Stimulated activated CD8-positive, alpha-beta memory T cell treated with anti-CD3 and anti-CD28 coated beads, Interleukin-7, amount 100 ng/mL, for 4 hours (primary cell): ENCODE results near the gene PCBP3.

Experiments
- DNase-seq, 2 donors: peaks; one replicate each; pipeline ENCODE4 v3.0.0-alpha.2; 2020; ENCODE audit warnings: low read depth in 2 of 2

The PCBP3 gene

GRCh38 chr21:45909238-45909988, 265.9 kb downstream of the PCBP3 start:
- DNase-seq: no peak

- DNase-seq: no peak
Measured at GRCh38 chr21:45910155-45910547, 266.6 kb downstream of the PCBP3 start.

GRCh38 chr21:45910548-45911221, 267.2 kb downstream of the PCBP3 start:
- DNase-seq: no peak

DNA sequence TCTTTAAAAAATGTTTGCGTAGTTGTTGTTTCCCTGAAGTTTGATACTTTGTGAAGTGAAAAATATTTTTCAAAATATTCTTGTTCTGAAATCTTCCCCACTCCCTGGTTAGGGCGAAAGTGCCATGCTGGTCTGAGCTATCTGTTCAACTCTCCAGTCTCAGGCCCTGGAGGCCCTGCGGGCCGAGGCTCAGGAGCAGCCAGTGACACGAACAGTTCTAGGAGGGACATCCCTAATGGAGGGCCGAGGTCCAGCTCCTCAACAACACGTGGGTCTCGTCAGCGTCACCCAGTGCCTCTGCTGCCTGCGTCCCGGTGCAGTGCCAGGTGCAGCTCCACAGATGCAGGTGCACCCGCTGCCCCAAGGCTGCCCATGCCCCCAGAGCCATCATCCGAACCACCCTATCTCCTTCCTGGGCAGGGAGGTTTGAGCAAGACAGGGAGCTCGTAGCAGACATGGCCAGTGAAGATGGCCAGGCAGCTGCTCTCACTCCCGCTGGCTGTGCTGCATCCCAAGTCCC, 268.3 kb downstream of the PCBP3 start:
- no peak for DNase-seq

- DNase-seq: no peak
Measured at GRCh38 chr21:45912611-45913417, 269.3 kb downstream of the PCBP3 start.

DNA sequence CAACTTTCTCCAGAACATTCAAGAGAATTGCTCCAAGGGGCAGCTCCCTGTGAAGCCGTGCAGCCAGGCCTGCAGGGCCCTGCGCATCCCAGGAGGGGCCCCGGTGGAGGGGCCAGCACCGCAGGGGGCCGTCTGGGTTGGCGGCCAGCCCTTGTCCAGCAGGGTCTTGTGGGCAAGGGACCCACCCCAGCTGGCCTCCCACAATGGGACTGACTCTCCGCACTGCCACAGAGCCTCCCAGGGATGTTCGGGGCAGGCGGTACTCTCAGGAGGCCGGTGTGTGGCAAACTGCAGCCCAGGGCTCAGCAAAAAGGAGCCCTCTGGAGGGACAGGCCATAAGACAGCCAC, 269.9 kb downstream of the PCBP3 start:
- no peak for DNase-seq

DNA sequence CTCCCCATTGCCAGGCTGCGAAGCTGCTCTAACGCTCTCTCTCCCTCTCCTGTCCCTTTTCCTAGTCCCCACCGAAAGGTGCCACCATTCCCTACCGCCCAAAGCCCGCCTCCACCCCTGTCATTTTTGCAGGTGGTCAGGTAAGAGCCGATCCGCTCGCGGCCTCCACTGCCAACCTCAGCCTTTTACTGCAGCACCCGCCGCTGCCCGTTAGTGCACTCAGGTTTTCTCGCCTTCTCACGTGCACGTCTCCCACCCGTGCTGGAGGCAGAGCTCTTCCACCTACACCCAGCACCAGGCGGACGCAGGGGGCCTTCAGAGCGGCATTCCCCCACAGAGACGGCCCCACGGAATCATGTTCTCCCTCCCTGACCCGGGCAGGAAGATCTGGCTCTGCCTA, 270.4 kb downstream of the PCBP3 start:
- DNase-seq: no peak

- no peak for DNase-seq
Measured at GRCh38 chr21:45914321-45914845, 270.9 kb downstream of the PCBP3 start.

DNA sequence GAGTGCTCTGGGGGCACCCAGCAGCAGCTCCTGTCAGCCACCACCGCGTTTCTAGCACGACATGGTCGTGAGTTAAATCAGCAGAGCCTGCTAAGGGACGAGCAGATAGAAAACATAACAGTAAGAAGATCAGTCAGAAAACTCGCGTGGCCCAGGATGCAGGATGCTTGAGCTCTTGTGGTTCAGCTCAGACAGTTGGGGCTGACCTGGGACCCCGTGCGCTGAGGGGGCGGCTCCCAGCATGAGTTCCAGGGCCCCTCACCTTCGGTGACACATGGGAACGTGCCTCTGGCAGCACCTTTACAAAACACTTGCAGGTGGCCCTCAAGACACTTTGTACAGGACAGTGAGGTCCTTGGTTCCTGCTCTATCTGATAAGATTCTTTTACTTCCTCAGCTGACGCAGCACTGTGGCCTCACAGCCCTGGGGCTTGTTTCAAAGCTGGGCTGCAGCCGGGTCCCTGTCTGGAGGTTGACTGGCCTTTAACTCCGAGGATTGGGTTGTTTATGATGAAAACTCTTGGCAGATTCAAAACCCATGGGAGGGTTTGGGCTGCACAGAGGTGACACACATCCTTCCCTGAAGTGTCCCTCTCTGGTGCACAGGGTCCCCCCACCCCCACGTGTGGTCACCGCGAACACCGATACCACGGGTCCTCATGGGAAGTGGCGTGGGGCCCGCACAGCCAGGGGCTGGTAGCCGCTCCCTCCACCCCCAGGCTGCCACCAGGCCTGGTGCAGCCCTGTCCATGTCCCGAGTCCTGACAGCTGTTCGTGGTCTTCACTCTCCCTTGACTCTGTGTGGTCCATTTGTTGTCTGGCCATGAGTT, 272.7 kb downstream of the PCBP3 start:
- no peak for DNase-seq

DNA sequence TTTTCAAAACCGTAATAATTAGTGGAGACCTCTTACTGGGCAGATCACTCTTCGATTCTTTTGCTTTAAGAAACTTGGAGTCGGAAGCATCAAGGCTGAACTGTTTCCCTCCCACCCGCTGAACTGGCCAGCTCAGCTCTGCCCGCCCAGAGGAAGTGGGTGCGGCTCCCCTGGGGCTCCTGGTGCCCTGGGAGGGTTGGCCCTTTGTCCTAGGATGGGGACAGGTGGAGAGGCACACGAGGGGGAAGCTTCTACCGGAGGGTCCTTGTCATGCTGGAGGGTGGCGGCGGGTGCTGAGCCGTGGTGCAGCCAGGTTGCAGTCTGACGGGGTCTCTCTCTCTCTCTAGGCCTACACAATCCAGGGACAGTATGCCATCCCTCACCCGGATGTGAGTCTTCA, 273.7 kb downstream of the PCBP3 start:
- DNase-seq: no peak

DNA sequence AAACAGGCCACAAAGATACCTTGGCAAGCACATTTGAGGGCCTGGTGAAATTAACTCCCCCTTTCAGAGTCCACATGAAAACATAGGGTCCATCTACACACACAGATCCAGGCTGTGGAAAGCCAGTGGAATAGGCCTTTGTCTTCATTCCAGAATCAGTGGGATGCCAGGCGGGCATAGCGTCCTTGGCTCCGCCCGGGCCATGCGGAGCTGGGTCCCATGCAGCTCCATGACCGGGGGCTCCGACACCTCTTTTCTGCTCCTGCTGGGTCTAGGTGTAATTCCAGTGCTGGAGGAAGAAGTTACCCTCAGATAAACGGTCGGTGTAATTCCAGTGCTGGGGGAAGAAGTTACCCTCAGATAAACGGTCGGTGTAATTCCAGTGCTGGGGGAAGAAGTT, 274.5 kb downstream of the PCBP3 start:
- no peak for DNase-seq

- no peak for DNase-seq
Measured at GRCh38 chr21:45918835-45919447, 275.4 kb downstream of the PCBP3 start.

DNA sequence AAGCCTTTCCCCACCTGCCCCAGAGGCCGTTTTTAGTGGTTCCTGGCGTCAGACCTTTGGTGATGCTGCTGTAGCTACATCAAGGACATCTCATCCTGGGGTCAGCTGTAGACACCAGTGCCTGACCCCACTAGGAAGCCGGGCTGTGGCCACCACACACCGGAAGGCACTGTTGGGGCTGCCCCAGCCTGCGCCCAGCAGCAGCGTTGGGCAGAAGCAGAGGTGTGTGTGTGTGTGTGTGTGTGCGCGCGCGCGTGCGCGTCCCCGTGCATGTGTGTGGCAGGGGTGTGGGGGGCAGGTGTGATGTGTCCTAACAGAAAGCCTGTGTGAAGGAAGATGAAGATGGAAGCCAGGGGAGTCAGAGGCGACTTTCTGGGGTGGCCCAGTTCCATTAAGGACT, 276.1 kb downstream of the PCBP3 start:
- no peak for DNase-seq

- no peak for DNase-seq
Measured at GRCh38 chr21:45920824-45921600, 277.5 kb downstream of the PCBP3 start.

- DNase-seq: no peak
Measured at GRCh38 chr21:45921917-45922316, 278.4 kb downstream of the PCBP3 start.

DNA sequence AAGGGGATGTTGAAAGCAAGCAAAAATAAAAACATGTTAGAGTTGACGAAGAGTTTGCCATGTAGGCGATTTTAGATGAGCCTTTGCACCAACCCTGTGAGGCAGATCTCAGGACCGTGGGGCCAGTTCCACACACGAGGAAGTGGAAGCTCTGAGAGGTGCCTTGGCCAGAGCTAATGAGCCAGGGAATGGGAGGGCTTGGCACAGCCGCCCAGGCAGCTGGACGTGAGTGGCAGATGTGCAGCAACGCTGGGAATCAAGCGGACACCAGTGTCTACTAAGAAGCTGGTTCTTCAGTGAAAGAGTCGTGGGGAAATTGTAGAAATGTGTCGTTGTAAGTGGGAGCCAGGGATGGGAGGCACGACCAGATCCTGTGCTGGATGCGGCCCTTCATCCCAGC, 279.1 kb downstream of the PCBP3 start:
- no peak for DNase-seq

DNA sequence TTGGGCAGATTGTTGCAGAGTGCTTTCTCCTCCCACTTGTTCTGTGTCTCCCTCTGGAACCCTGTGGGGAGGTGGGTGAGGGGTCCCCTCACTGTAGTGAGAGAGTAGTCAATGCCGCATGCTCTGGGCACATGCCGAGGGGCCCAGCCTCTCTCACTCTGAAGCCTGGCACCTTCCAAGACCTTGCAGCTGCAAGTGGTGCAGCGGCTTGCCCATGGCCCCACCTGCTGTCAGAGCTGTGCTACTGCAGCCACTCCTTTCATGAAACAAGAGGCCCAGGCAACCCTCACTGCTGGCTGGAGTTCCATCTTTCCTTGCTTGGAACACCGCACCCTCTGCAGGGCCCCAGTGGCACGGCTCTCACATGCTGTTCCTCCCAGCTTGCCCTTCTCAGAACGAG, 279.6 kb downstream of the PCBP3 start:
- peak; percentile 26 to 30 for DNase-seq

GRCh38 chr21:45926281-45926680, 282.8 kb downstream of the PCBP3 start:
- no peak for DNase-seq

DNA sequence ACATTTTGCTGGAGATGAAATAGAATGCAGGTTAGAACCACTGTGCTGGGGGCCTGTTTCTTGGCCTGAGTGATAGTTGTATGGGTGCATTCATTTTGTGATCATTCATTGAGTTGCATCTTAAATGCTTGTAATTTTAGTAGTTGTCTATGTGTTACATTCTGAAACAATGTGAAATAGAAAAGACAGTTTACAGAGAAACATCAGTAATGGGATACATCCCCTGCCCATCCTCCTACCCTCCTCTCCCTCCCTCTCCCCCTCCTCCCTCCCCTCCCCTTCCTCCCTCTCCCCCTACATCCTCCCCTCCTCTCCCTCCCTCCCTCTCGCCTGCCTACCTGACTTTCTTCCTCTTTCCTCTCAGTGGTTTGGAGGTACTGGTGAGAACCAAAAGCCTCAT, 283.5 kb downstream of the PCBP3 start:
- DNase-seq: no peak
